ENCODE results near the gene SCARB1. TPM values are rescaled to one million over a fixed set of nuclear protein-coding genes. Genes with fewer than 3 reads are reported as not detected.

The SCARB1 gene
- total RNA-seq, 1 donor from 2014 or later, result 24.0 TPM

GRCh38 chr12:124764451-124764850 lies 99.2 kb downstream of the SCARB1 start:
- no peak overlapping the region for H3K4me3 ChIP-seq
- intact Hi-C loops (cut with DNase I), result no loop called here
- H3K9me3 ChIP-seq, result peaks cover 9% of the 10 kb centered on the region
- H3K36me3 ChIP-seq, result no peaks in the 10 kb centered on the region
- peak overlapping the region; percentile 62 for H3K27ac ChIP-seq
- H3K27me3 ChIP-seq (ENCODE audit: low read depth), result no peaks in the 10 kb centered on the region
- TF ChIP-seq, protein P1, sequence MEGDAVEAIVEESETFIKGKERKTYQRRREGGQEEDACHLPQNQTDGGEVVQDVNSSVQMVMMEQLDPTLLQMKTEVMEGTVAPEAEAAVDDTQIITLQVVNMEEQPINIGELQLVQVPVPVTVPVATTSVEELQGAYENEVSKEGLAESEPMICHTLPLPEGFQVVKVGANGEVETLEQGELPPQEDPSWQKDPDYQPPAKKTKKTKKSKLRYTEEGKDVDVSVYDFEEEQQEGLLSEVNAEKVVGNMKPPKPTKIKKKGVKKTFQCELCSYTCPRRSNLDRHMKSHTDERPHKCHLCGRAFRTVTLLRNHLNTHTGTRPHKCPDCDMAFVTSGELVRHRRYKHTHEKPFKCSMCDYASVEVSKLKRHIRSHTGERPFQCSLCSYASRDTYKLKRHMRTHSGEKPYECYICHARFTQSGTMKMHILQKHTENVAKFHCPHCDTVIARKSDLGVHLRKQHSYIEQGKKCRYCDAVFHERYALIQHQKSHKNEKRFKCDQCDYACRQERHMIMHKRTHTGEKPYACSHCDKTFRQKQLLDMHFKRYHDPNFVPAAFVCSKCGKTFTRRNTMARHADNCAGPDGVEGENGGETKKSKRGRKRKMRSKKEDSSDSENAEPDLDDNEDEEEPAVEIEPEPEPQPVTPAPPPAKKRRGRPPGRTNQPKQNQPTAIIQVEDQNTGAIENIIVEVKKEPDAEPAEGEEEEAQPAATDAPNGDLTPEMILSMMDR (IDR thresholded peaks at IDR 0.05), result peak; percentile 79
- no peak for DNase-seq
- no peak for ATAC-seq
- peaks cover 40% of the 10 kb centered on the region for H3K4me1 ChIP-seq

- Histone ChIP-seq H3K9me3 (peaks cover 9% of the 10 kb centered on the region), H3K36me3 (no peaks in the 10 kb centered on the region), H3K4me1 (peaks cover 49% of the 10 kb centered on the region), H3K27me3 (ENCODE audit: low read depth) (no peaks in the 10 kb centered on the region), H3K4me3 (no peak overlapping the region), H3K27ac (no peak overlapping the region)
- no peak for DNase-seq
- ATAC-seq, result no peak
- intact Hi-C loops (cut with DNase I), result no loop called here
- TF ChIP-seq, protein P1 (IDR thresholded peaks at IDR 0.05), result no peak
Observed at GRCh38 chr12:124763594-124763979, 100.1 kb downstream of the SCARB1 start.

GRCh38 chr12:124762791-124763593 lies 100.7 kb downstream of the SCARB1 start:
- peaks cover 9% of the 10 kb centered on the region for H3K9me3 ChIP-seq
- H3K36me3 ChIP-seq, result no peaks in the 10 kb centered on the region
- H3K4me3 ChIP-seq, result no peak overlapping the region
- TF ChIP-seq, protein P1 (IDR thresholded peaks at IDR 0.05), result no peak
- intact Hi-C loops (cut with DNase I), result no loop called here
- ATAC-seq (no peak), DNase-seq (no peak)
- H3K4me1 ChIP-seq, result peaks cover 52% of the 10 kb centered on the region
- H3K27ac ChIP-seq, result no peak overlapping the region
- no peaks in the 10 kb centered on the region for H3K27me3 ChIP-seq (ENCODE audit: low read depth)

GRCh38 chr12:124762384-124762783 lies 101.3 kb downstream of the SCARB1 start:
- TF ChIP-seq, protein P1 (IDR thresholded peaks at IDR 0.05), result no peak
- intact Hi-C loops (cut with DNase I), result no loop called here
- peaks cover 52% of the 10 kb centered on the region for H3K4me1 ChIP-seq

GRCh38 chr12:124761871-124762270 lies 101.8 kb downstream of the SCARB1 start:
- intact Hi-C loops (cut with DNase I), result no loop called here

More at GRCh38 chr12:124762384-124762783, 101.3 kb downstream of the SCARB1 start:
- Histone ChIP-seq H3K27ac (no peak overlapping the region), H3K9me3 (peaks cover 9% of the 10 kb centered on the region), H3K36me3 (no peaks in the 10 kb centered on the region), H3K4me3 (no peak overlapping the region), H3K27me3 (ENCODE audit: low read depth) (no peaks in the 10 kb centered on the region)
- ATAC-seq, result no peak
- DNase-seq, result no peak

More at GRCh38 chr12:124761871-124762270, 101.8 kb downstream of the SCARB1 start:
- Histone ChIP-seq H3K36me3 (no peaks in the 10 kb centered on the region), H3K4me3 (no peak overlapping the region), H3K27me3 (ENCODE audit: low read depth) (no peaks in the 10 kb centered on the region), H3K9me3 (peaks cover 9% of the 10 kb centered on the region), H3K27ac (no peak overlapping the region), H3K4me1 (peaks cover 46% of the 10 kb centered on the region)
- ATAC-seq, result no peak
- TF ChIP-seq, protein P1 (IDR thresholded peaks at IDR 0.05), result no peak
- no peak for DNase-seq

Measured in lower lobe of right lung (tissue), 2 donors.